OCI-LY7 (cell line): ENCODE measurements around the gene ANGPT4.

Source experiments
- CTCF ChIP-seq: fragments of 200-600 bp; sonication (generic); conservative IDR thresholded peaks from 2 replicates; pipeline ENCODE4 v1.5.1; 2014; ENCODE audit warnings: mild to moderate bottlenecking, antibody characterized with exemption, low read length, moderate library complexity, mixed read lengths
- EZH2phosphoT487 ChIP-seq: fragments of 200-600 bp; sonication (generic); IDR thresholded peaks from 2 replicates; pipeline ENCODE4 v1.6.1; 2018; ENCODE audit warnings: low read depth, borderline replicate concordance, mild to moderate bottlenecking, mixed run types, antibody characterized with exemption, low read length, moderate library complexity, mixed read lengths

GRCh38 chr20:905396-905961, 10.7 kb downstream of the ANGPT4 start:
- no peak for TF ChIP-seq CTCF
- no peak for TF ChIP-seq EZH2phosphoT487
